IMR-90 (cell line): ENCODE measurements around the gene ZNF524. TPM values are rescaled to one million over a fixed set of nuclear protein-coding genes. Genes with fewer than 3 reads are reported as not detected.

ENCODE experiments used
- ATAC-seq: fragments of 200-7000 bp; cut with Tn5 transposase; 2 replicates; pipeline ENCODE4 v1.9.1; 2020; ENCODE audit warnings: low read depth, mild to moderate bottlenecking, moderate library complexity
- BruUV-seq: library from RNA; stranded (reverse); fragments of 400-500 nt; replicated peaks from 2 replicates; lab custom pipeline; 2021; lab: Mats Ljungman, UMichigan
- CTCF ChIA-PET: fragments of 300-600 bp; formaldehyde crosslinking; extraction: SDS; loops from one replicate; lab custom pipeline; 2021; ENCODE audit warnings: antibody characterized with exemption; lab: Yijun Ruan, JAX
- POLR2A ChIA-PET: fragments of 300-600 bp; sonication (Branson Sonifier 250); formaldehyde crosslinking; loops from one replicate; lab custom pipeline; 2022; ENCODE audit warnings: antibody characterized with exemption; ENCODE audit not compliant: unreplicated experiment; lab: Charles Lee
- DNase-seq: peaks from one replicate; pipeline ENCODE4 v3.0.0; 2013
- H2AFZ ChIP-seq: replicated peaks from 2 replicates; pipeline ENCODE3; 2013; ENCODE audit warnings: low read length, mild to moderate bottlenecking; ENCODE audit not compliant: poor library complexity
- H2AK5ac ChIP-seq: 2 replicates; pipeline ENCODE4 v1.6.1; 2013; ENCODE audit warnings: low read depth, low read length, inconsistent platforms
- H2AK9ac ChIP-seq: replicated peaks from 2 replicates; pipeline ENCODE3; 2013; ENCODE audit warnings: mild to moderate bottlenecking, low read depth, low read length, moderate library complexity; ENCODE audit not compliant: poor library complexity
- H2BK120ac ChIP-seq: 2 replicates; pipeline ENCODE4 v1.6.1; 2013; ENCODE audit warnings: low read depth, low read length, inconsistent platforms
- H2BK15ac ChIP-seq: 3 replicates; pipeline ENCODE4 v1.6.1; 2013; ENCODE audit warnings: low read depth, low read length, inconsistent platforms
- H2BK20ac ChIP-seq: 2 replicates; pipeline ENCODE4 v1.6.1; 2013; ENCODE audit warnings: low read depth, mild to moderate bottlenecking, inconsistent platforms, low read length, moderate library complexity
- H2BK5ac ChIP-seq: 2 replicates; pipeline ENCODE4 v1.6.1; 2013; ENCODE audit warnings: mild to moderate bottlenecking, low read depth, low read length, inconsistent platforms; ENCODE audit not compliant: poor library complexity, severe bottlenecking
- H3K14ac ChIP-seq: replicated peaks from 2 replicates; pipeline ENCODE4 v1.6.1; 2013; ENCODE audit warnings: low read depth, low read length, inconsistent platforms
- H3K18ac ChIP-seq: 2 replicates; pipeline ENCODE4 v1.6.1; 2013; ENCODE audit warnings: low read depth, low read length, control low read depth
- H3K23ac ChIP-seq: 2 replicates; pipeline ENCODE4 v1.6.1; 2013; ENCODE audit warnings: low read depth, low read length, inconsistent platforms
- H3K27ac ChIP-seq: 2 replicates; pipeline ENCODE4 v1.5.1; 2013; ENCODE audit warnings: mild to moderate bottlenecking, control low read depth, low read length; ENCODE audit not compliant: insufficient read depth
- H3K27me3 ChIP-seq: 2 replicates; pipeline ENCODE4 v1.6.1; 2013; ENCODE audit warnings: low read length; ENCODE audit not compliant: control insufficient read depth, insufficient read depth
- H3K36me3 ChIP-seq: 2 replicates; pipeline ENCODE4 v1.6.1; 2013; ENCODE audit warnings: low read length, mixed read lengths; ENCODE audit not compliant: control insufficient read depth, insufficient read depth
- H3K4ac ChIP-seq: 2 replicates; pipeline ENCODE4 v1.6.1; 2013; ENCODE audit warnings: low read depth, low read length, inconsistent platforms
- H3K4me1 ChIP-seq: 2 replicates; pipeline ENCODE4 v1.6.1; 2013; ENCODE audit warnings: low read length, mixed read lengths; ENCODE audit not compliant: control insufficient read depth, insufficient read depth
- H3K4me2 ChIP-seq: 2 replicates; pipeline ENCODE4 v1.6.1; 2013; ENCODE audit warnings: low read depth, mild to moderate bottlenecking, control low read depth, low read length, moderate library complexity
- H3K4me3 ChIP-seq: 2 replicates; pipeline ENCODE4 v1.5.1; 2013; ENCODE audit warnings: low read depth, mild to moderate bottlenecking, control low read depth, low read length, moderate library complexity; ENCODE audit not compliant: insufficient read depth
- H3K56ac ChIP-seq: 2 replicates; pipeline ENCODE4 v1.6.1; 2013; ENCODE audit warnings: low read length, inconsistent platforms; ENCODE audit not compliant: insufficient read depth; ENCODE audit errors: extremely low read depth
- H3K79me1 ChIP-seq, 2 experiments: 2 replicates each; pipeline ENCODE4 v1.6.1; 2013; ENCODE audit warnings: low read length in 2 of 2, inconsistent platforms in 1 of 2, low read depth in 1 of 2
- H3K9ac ChIP-seq: 2 replicates; pipeline ENCODE4 v1.6.1; 2013; ENCODE audit warnings: low read depth, low read length, control low read depth
- H3K9me1 ChIP-seq: 2 replicates; pipeline ENCODE4 v1.6.1; 2013; ENCODE audit warnings: low read length, inconsistent platforms; ENCODE audit not compliant: insufficient read depth
- H3K9me3 ChIP-seq: 2 replicates; pipeline ENCODE4 v1.6.1; 2013; ENCODE audit warnings: low read length; ENCODE audit not compliant: control insufficient read depth, insufficient read depth
- H4K20me1 ChIP-seq: 2 replicates; pipeline ENCODE4 v1.6.1; 2013; ENCODE audit warnings: low read length, inconsistent platforms; ENCODE audit not compliant: insufficient read depth
- H4K5ac ChIP-seq: 2 replicates; pipeline ENCODE4 v1.6.1; 2013; ENCODE audit warnings: mild to moderate bottlenecking, low read depth, low read length, control low read depth
- H4K8ac ChIP-seq, 2 experiments: 2 replicates each; pipeline ENCODE4 v1.6.1; 2013; ENCODE audit warnings: low read depth in 2 of 2, low read length in 2 of 2, control low read depth in 1 of 2, inconsistent platforms in 1 of 2
- H4K91ac ChIP-seq: 2 replicates; pipeline ENCODE4 v1.6.1; 2013; ENCODE audit warnings: low read depth, low read length, inconsistent platforms; ENCODE audit not compliant: insufficient read depth
- BHLHE40 ChIP-seq: fragments of 150-350 bp; IDR thresholded peaks from 2 replicates; pipeline ENCODE4 v1.6.1; 2016; ENCODE audit warnings: mild to moderate bottlenecking, low read depth, low read length
- CEBPB ChIP-seq: IDR thresholded peaks from 2 replicates; pipeline ENCODE4 v1.6.1; 2012; ENCODE audit warnings: low read depth, low read length, improper control_type of control experiment
- CHD1 ChIP-seq: IDR thresholded peaks from 2 replicates; pipeline ENCODE4 v1.6.1; 2012; ENCODE audit warnings: low read depth, low read length, improper control_type of control experiment
- FOS ChIP-seq: fragments of 150-350 bp; IDR thresholded peaks from 2 replicates; pipeline ENCODE4 v1.6.1; 2016; ENCODE audit warnings: low read depth, low read length
- MAFK ChIP-seq: IDR thresholded peaks from 2 replicates; pipeline ENCODE4 v1.6.1; 2012; ENCODE audit warnings: low read depth, low read length, improper control_type of control experiment
- MAZ ChIP-seq: IDR thresholded peaks from 2 replicates; pipeline ENCODE4 v1.6.1; 2012; ENCODE audit warnings: low read depth, mild to moderate bottlenecking, low read length, improper control_type of control experiment, moderate library complexity, borderline replicate concordance
- MXI1 ChIP-seq: IDR thresholded peaks from 2 replicates; pipeline ENCODE4 v1.6.1; 2012; ENCODE audit warnings: low read depth, mild to moderate bottlenecking, low read length, moderate library complexity, borderline replicate concordance
- NFE2L2 ChIP-seq: fragments of 150-350 bp; IDR thresholded peaks from 2 replicates; pipeline ENCODE4 v1.6.1; 2016; ENCODE audit warnings: low read depth, mild to moderate bottlenecking, low read length
- POLR2A ChIP-seq: IDR thresholded peaks from 2 replicates; pipeline ENCODE4 v1.6.1; 2012; ENCODE audit warnings: mild to moderate bottlenecking, low read depth, low read length
- RAD21 ChIP-seq: IDR thresholded peaks from 2 replicates; pipeline ENCODE4 v1.6.1; 2012; ENCODE audit warnings: low read length, improper control_type of control experiment
- RCOR1 ChIP-seq: IDR thresholded peaks from 2 replicates; pipeline ENCODE4 v1.6.1; 2012; ENCODE audit warnings: mild to moderate bottlenecking, low read length, improper control_type of control experiment; ENCODE audit not compliant: insufficient replicate concordance
- RFX5 ChIP-seq: IDR thresholded peaks from 2 replicates; pipeline ENCODE4 v1.8.0; 2012; ENCODE audit warnings: low read depth, mild to moderate bottlenecking, low read length, moderate library complexity
- SMC3 ChIP-seq: fragments of 150-350 bp; IDR thresholded peaks from 2 replicates; pipeline ENCODE4 v1.6.1; 2016; ENCODE audit warnings: low read depth, mild to moderate bottlenecking, antibody characterized with exemption, low read length, moderate library complexity
- WGBS, 2 experiments: methylation state at CpG; one replicate each; pipeline versions ENCODE4 v1.1.5 to v1.1.7; 2013; ENCODE audit warnings: missing lambda C conversion rate in 2 of 2; ENCODE audit not compliant: insufficient read length in 1 of 2; ENCODE audit errors: extremely low coverage in 2 of 2; 5-methylcytosine and 5-hydroxymethylcytosine counted together
- dilution Hi-C: fragments of 300-500 bp; cut with HindIII; formaldehyde crosslinking; loops from one replicate; pipeline ENCODE4 v1.14.3; 2018; ENCODE audit warnings: low sequenced_read_pairs; ENCODE audit not compliant: unreplicated experiment
- in situ Hi-C: fragments of 300-500 bp; cut with MboI; formaldehyde crosslinking; loops from 3 replicates; pipeline ENCODE4 v1.14.3; 2019; ENCODE audit warnings: low sequenced_read_pairs, inconsistent platforms, mixed read lengths
- intact Hi-C: fragments of 100-400 bp; cut with micrococcal nuclease; formaldehyde crosslinking; loops from 2 replicates; pipeline ENCODE4 v1.10.0; 2022
- polyA plus RNA-seq, 3 experiments: library from polyadenylated mRNA; depleted of rRNA; stranded (reverse); fragments of >200 nt; gene quantifications; 2 replicates each; pipeline ENCODE4 v1.2.3, GENCODE V29; 2012; ENCODE audit warnings: low replicate concordance in 1 of 3
- total RNA-seq: library from RNA; depleted of rRNA; stranded (reverse); fragments of >200 nt; gene quantifications from 2 replicates; pipeline ENCODE4 v1.2.3, GENCODE V29; 2012
- TF ChIP-seq, protein P1 (sequence below): fragments of 150-350 bp; IDR thresholded peaks from 2 replicates; pipeline ENCODE4 v1.6.1; 2017; ENCODE audit warnings: mild to moderate bottlenecking, antibody characterized with exemption, low read length, low read depth
- TF ChIP-seq, protein P2 (sequence below): conservative IDR thresholded peaks from 2 replicates; pipeline ENCODE4 v1.5.1; 2012; ENCODE audit warnings: mild to moderate bottlenecking, low read depth, low read length, improper control_type of control experiment
- TF ChIP-seq, protein P3 (sequence below): fragments of 150-350 bp; IDR thresholded peaks from 2 replicates; pipeline ENCODE4 v1.6.1; 2016; ENCODE audit warnings: low read depth, mild to moderate bottlenecking, low read length, moderate library complexity, borderline replicate concordance

The ZNF524 gene
- total and polyA plus RNA-seq, 2 of the 4 experiments (the other 2 are of a cell fraction): 2.3 to 6.6 TPM

DNA sequence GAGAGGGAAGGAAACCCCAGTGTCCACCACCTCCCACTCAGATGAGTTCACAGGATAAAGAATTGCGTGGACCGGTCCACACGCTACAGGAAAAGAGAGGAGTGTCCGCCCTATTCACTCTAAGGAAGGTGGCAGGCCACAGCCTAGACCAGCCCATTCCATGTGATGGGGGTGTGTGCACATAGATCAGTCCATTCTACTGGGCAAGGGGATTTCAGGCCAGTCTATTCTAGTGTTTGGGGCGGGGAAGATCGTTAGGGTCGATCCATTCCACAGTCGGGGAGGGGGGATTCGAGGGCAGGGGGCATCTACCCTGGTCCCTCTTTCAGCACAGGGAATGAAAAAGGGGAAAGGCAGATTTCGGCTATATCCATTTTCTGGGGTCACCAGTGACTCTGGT is 8.5 kb upstream of the ZNF524 start:
- Histone ChIP-seq H3K4me1 (peaks cover 5% of the 10 kb centered on the region; the same call in 1 of the 2 replicates), H4K91ac (no peak overlapping the region), H2BK5ac (no peak overlapping the region), H3K4me3 (no peak overlapping the region), H3K23ac (no peak overlapping the region), H3K27ac (no peak overlapping the region), H2BK20ac (no peak overlapping the region), H2AK5ac (no peak overlapping the region), H3K4ac (no peak overlapping the region), H3K27me3 (no peaks in the 10 kb centered on the region), H3K9me3 (no peaks in the 10 kb centered on the region), H3K18ac (no peak overlapping the region), H3K14ac (no peak overlapping the region), H3K56ac (no peak overlapping the region), H3K4me2 (no peak overlapping the region), H3K79me1 (peaks cover 0 to 8% of the 10 kb centered on the region in 2 experiments; a peak in 1 of 4 replicates), H4K5ac (no peak overlapping the region), H4K20me1 (no peaks in the 10 kb centered on the region), H2BK120ac (no peak overlapping the region), H3K9me1 (no peaks in the 10 kb centered on the region; the same call in 1 of the 2 replicates), H2AK9ac (no peak overlapping the region), H2BK15ac (no peak overlapping the region), H3K36me3 (peaks cover 39% of the 10 kb centered on the region), H2AFZ (no peak overlapping the region), H4K8ac (no peak overlapping the region), H3K9ac (no peak overlapping the region)
- intact Hi-C loops (no loop called here), in situ Hi-C loops (no loop called here), dilution Hi-C loops (no loop called here)
- DNase-seq (no peak), ATAC-seq (no peak)
- TF ChIP-seq MXI1: no peak
- TF ChIP-seq CHD1: no peak
- no peak for TF ChIP-seq RCOR1
- no peak for TF ChIP-seq NFE2L2
- TF ChIP-seq CEBPB: no peak
- no peak for TF ChIP-seq FOS
- no peak for TF ChIP-seq RFX5
- TF ChIP-seq, protein P1, sequence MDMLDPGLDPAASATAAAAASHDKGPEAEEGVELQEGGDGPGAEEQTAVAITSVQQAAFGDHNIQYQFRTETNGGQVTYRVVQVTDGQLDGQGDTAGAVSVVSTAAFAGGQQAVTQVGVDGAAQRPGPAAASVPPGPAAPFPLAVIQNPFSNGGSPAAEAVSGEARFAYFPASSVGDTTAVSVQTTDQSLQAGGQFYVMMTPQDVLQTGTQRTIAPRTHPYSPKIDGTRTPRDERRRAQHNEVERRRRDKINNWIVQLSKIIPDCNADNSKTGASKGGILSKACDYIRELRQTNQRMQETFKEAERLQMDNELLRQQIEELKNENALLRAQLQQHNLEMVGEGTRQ: no peak
- no peak for TF ChIP-seq RAD21
- TF ChIP-seq, protein P2, sequence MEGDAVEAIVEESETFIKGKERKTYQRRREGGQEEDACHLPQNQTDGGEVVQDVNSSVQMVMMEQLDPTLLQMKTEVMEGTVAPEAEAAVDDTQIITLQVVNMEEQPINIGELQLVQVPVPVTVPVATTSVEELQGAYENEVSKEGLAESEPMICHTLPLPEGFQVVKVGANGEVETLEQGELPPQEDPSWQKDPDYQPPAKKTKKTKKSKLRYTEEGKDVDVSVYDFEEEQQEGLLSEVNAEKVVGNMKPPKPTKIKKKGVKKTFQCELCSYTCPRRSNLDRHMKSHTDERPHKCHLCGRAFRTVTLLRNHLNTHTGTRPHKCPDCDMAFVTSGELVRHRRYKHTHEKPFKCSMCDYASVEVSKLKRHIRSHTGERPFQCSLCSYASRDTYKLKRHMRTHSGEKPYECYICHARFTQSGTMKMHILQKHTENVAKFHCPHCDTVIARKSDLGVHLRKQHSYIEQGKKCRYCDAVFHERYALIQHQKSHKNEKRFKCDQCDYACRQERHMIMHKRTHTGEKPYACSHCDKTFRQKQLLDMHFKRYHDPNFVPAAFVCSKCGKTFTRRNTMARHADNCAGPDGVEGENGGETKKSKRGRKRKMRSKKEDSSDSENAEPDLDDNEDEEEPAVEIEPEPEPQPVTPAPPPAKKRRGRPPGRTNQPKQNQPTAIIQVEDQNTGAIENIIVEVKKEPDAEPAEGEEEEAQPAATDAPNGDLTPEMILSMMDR: no peak
- TF ChIP-seq BHLHE40: no peak
- TF ChIP-seq MAFK: no peak
- TF ChIP-seq, protein P3, sequence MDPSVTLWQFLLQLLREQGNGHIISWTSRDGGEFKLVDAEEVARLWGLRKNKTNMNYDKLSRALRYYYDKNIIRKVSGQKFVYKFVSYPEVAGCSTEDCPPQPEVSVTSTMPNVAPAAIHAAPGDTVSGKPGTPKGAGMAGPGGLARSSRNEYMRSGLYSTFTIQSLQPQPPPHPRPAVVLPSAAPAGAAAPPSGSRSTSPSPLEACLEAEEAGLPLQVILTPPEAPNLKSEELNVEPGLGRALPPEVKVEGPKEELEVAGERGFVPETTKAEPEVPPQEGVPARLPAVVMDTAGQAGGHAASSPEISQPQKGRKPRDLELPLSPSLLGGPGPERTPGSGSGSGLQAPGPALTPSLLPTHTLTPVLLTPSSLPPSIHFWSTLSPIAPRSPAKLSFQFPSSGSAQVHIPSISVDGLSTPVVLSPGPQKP: no peak
- no peak for TF ChIP-seq MAZ
- no peak for TF ChIP-seq SMC3
- TF ChIP-seq POLR2A: no peak
- WGBS, 2 experiments: no CpG with 5 or more reads among the region's 10 CpGs
- CTCF ChIA-PET: no interaction called here
- POLR2A ChIA-PET: no interaction called here
- BruUV-seq: no TSS peak
